Lung (tissue), 12 donors: ENCODE measurements around the gene CHIC2. TPM values are rescaled to one million over a fixed set of nuclear protein-coding genes. Genes with fewer than 3 reads are reported as not detected.
A peak's percentile ranks its signal among the peaks of the same experiment; 100 is the strongest.

Experiments used
- ATAC-seq: fragments of 200-7000 bp; cut with Tn5 transposase; one replicate; pipeline ENCODE4 v1.9.1; 2020; ENCODE audit warnings: moderate number of reproducible peaks; ENCODE audit not compliant: insufficient read depth, low FRiP score
- DNase-seq, 3 donors: peaks; one replicate each; pipeline ENCODE4 v3.0.0-alpha.2; 2013 to 2017
- H3K27ac ChIP-seq, 2 donors: one replicate each; pipeline ENCODE4 v1.5.1; 2013; ENCODE audit warnings: mild to moderate bottlenecking in 2 of 2, moderate library complexity in 2 of 2, control low read depth in 1 of 2, inconsistent platforms in 1 of 2, low read depth in 1 of 2, low read length in 1 of 2
- H3K27me3 ChIP-seq, 3 donors: one replicate each; pipeline ENCODE4 v1.5.1; 2013; ENCODE audit warnings: low read length in 2 of 3; ENCODE audit not compliant: control insufficient read depth in 3 of 3, insufficient read depth in 3 of 3
- H3K36me3 ChIP-seq, 4 donors: one replicate each; pipeline ENCODE4 v1.5.1; 2013; ENCODE audit warnings: low read length in 4 of 4, mild to moderate bottlenecking in 1 of 4, moderate library complexity in 1 of 4; ENCODE audit not compliant: control insufficient read depth in 4 of 4, insufficient read depth in 4 of 4
- H3K4me1 ChIP-seq, 5 donors: one replicate each; pipeline ENCODE4 v1.5.1; 2013; ENCODE audit warnings: low read length in 5 of 5, mild to moderate bottlenecking in 2 of 5, moderate library complexity in 1 of 5; ENCODE audit not compliant: control insufficient read depth in 5 of 5, insufficient read depth in 5 of 5
- H3K4me3 ChIP-seq: one replicate; pipeline ENCODE4 v1.5.1; 2013; ENCODE audit warnings: mild to moderate bottlenecking, control low read depth, moderate library complexity
- H3K9ac ChIP-seq, 2 donors: one replicate each; pipeline ENCODE4 v1.5.1; 2013; ENCODE audit warnings: low read length in 2 of 2, control low read depth in 1 of 2; ENCODE audit not compliant: insufficient read depth in 1 of 2
- H3K9me3 ChIP-seq, 4 donors: one replicate each; pipeline ENCODE4 v1.5.1; 2013; ENCODE audit warnings: low read length in 3 of 4, mild to moderate bottlenecking in 1 of 4, moderate library complexity in 1 of 4; ENCODE audit not compliant: control insufficient read depth in 4 of 4, insufficient read depth in 3 of 4
- WGBS, 2 donors: extraction: QIAGEN DNeasy Blood & Tissue Kit; methylation state at CpG; one replicate each; pipeline ENCODE4 v1.1.7; 2013; 5-methylcytosine and 5-hydroxymethylcytosine counted together
- polyA plus RNA-seq, 2 donors: library from polyadenylated mRNA; stranded (reverse); fragments of 200-250 nt; gene quantifications; one replicate each; pipeline ENCODE4 v1.2.1, GENCODE V29; 2013
- total RNA-seq, 2 donors: library from RNA; depleted of rRNA in 1 of 2; stranded (reverse); fragments of >200 nt in 1 of 2; gene quantifications; one replicate each; pipeline ENCODE4 v1.2.1, GENCODE V29; 2014 to 2021
- TF ChIP-seq, protein P1 (sequence below): IDR thresholded peaks from 2 replicates; pipeline ENCODE4 v1.5.1; 2012; ENCODE audit warnings: mild to moderate bottlenecking; ENCODE audit errors: control extremely low read depth, extremely low read depth
- donor health status: control.
- donor health status: control.
- donor health status: Bipolar disorder and iron deficiency.
- donor health status: healthy.
- donor health status: DM: yes; HTN: yes; CAD: no.

CHIC2 gene
- total and polyA plus RNA-seq, 4 donors = 12.6 to 52.8 (median 30.5) TPM

DNA sequence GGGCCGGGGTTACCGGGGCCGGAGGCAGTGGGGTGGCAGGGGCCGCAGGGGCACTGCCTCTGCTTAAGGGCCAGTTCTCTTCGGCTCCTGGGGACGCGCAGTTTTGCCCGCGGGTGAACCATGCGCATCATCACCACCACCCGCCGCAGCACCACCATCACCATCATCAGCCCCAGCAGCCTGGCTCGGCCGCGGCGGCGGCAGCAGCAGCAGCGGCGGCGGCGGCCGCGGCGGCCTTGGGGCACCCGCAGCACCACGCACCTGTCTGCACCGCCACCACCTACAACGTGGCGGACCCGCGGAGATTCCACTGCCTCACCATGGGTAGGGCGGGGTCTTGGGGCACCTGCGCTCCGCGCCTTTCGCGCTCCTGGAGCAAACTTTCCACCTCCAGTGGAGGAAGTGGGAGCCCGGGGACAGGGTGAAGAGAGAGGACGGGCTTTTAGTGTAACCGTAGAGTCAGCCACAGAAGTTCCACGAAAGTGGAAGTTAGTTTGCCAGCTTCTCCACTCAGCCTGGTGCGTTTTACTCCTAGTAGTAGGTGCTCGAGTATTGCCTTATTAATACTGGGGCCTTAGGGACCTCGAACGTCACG, 36.3 kb upstream of the CHIC2 start:
- Histone ChIP-seq H3K27ac (no peak overlapping the region), H3K9ac (no peak overlapping the region), H3K9me3 (peaks cover 0 to 7% (median 0%) of the 10 kb centered on the region in 4 donors), H3K36me3 (no peaks in the 10 kb centered on the region), H3K4me1 (peaks cover 0 to 34% (median 3%) of the 10 kb centered on the region in 5 donors), H3K27me3 (peaks cover 22 to 95% (median 88%) of the 10 kb centered on the region in 3 donors), H3K4me3 (no peak overlapping the region)
- TF ChIP-seq, protein P1, sequence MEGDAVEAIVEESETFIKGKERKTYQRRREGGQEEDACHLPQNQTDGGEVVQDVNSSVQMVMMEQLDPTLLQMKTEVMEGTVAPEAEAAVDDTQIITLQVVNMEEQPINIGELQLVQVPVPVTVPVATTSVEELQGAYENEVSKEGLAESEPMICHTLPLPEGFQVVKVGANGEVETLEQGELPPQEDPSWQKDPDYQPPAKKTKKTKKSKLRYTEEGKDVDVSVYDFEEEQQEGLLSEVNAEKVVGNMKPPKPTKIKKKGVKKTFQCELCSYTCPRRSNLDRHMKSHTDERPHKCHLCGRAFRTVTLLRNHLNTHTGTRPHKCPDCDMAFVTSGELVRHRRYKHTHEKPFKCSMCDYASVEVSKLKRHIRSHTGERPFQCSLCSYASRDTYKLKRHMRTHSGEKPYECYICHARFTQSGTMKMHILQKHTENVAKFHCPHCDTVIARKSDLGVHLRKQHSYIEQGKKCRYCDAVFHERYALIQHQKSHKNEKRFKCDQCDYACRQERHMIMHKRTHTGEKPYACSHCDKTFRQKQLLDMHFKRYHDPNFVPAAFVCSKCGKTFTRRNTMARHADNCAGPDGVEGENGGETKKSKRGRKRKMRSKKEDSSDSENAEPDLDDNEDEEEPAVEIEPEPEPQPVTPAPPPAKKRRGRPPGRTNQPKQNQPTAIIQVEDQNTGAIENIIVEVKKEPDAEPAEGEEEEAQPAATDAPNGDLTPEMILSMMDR = no peak
- 2% methylated on average over 42 to 46 of the region's 46 CpGs for WGBS, 2 donors
- ATAC-seq (peak; percentile 5), DNase-seq (no peak)

DNA sequence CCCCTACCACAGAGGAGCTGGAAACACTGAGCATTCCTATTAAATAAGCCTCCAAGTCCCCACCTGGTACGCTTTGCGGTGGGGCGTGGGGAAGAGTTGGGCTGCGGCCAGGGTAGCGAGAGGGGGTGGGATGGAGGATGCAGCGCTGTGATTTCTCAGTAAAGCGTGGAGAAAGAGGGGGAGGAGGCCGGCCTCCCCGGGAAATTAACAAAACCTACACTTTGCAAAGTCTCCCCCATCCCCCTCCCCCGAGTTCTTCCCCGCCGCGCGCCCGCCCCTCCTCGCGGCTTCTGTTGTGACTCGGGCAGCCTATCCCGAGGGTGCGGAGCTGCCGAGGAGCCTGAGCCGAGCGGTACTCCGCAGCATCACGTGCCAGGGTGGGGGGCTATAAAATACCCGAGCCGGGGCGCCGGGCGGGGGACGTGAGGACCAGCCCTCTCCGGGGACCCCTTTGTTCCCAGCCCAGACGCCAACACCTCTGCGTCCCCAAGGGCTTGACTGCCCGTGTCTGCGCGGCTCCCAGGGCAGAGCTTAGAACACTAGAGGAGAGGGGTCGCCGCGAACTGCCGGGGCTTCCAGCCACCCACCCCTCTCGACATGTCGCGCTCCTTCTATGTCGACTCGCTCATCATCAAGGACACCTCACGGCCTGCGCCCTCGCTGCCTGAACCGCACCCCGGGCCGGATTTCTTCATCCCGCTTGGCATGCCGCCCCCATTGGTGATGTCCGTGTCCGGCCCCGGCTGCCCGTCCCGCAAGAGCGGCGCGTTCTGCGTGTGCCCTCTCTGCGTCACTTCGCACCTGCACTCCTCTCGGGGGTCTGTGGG, 35.6 kb upstream of the CHIC2 start, which contains the start of gene GSX2:
TSS of gene GSX2 (plus strand) at position 416 of the 827 bp plus-strand sequence. CDS start at position 598, 182 bp downstream.
- Histone ChIP-seq H3K27me3 (peaks cover 19 to 96% (median 88%) of the 10 kb centered on the region in 3 donors), H3K9ac (no peak within 1 kb of the TSS), H3K9me3 (peaks cover 0 to 8% (median 0%) of the 10 kb centered on the region in 4 donors), H3K4me3 (no peak within 1 kb of the TSS), H3K4me1 (peaks cover 0 to 34% (median 3%) of the 10 kb centered on the region in 5 donors), H3K27ac (no peak within 1 kb of the TSS), H3K36me3 (no peaks in the 10 kb centered on the region)
- TF ChIP-seq, protein P1 = no peak
- 1 to 2% methylated on average over 61 to 66 of the region's 66 CpGs for WGBS, 2 donors
- no peak for ATAC-seq
- DNase-seq = no peak

DNA sequence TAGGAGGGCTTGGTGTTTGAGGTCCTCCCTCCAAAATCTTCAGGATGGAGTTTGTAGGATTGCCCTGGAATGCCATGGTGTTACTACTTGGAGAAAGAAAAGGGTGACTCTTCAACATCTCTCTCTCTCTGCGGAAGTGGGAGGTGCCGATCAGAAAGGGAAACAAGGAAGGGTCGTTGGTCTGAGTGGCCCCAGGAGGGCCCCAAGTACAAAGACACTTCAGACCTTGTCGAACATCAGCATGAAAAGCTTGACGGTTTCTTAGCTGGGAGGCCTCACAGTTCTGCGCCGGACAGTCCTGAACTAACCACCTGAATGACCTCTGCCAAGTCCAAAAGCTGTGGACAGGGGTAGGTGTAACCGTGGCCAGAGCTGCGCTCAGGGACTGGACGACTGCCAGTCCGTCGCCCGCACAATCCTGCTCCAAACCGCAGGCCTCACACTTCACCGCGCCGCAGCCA, 34.9 kb upstream of the CHIC2 start:
- WGBS, 2 donors = 2% methylated on average over 17 of the region's 17 CpGs
- Histone ChIP-seq H3K9ac (no peak overlapping the region), H3K9me3 (peaks cover 0 to 8% (median 0%) of the 10 kb centered on the region in 4 donors), H3K27ac (no peak overlapping the region), H3K27me3 (peaks cover 19 to 96% (median 90%) of the 10 kb centered on the region in 3 donors), H3K36me3 (no peaks in the 10 kb centered on the region), H3K4me3 (no peak overlapping the region), H3K4me1 (peaks cover 0 to 34% (median 3%) of the 10 kb centered on the region in 5 donors)
- DNase-seq (peak in 1 of 3 donors; percentile 27), ATAC-seq (no peak)
- TF ChIP-seq, protein P1 = no peak
